Measurements from ENCODE around the gene SLIT3.

DNA sequence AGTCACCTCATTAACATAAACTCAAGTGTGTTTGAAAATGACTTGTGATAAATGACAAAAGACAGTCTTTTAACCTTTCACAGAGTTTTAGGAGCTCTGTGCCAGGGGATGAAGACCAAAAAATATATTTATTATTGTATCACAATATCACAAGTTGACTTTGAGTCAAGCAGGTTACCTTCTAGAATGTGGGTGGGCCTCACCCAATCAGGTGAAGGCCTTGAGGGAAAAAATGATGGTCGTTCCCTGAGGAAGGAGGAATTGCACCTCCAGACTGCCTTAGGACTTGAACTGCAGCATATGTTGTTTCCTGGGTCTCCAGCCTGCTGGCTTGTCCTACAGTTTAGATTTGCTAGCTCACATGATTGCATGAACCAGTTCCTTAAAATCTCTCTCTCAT, 680.1 kb downstream of the SLIT3 start:
- TF ChIP-seq POLR2A (IDR thresholded peaks at IDR 0.05; ENCODE audit: low read depth, low read length): no peak
- TF ChIP-seq POLR2AphosphoS5 (IDR thresholded peaks at IDR 0.05; ENCODE audit: insufficient read depth, low read depth, low read length): no peak
